GM21723 (cell line): ENCODE data around the gene RUFY2.
"Not testable (repeated sequence)": the region's sequence is repeated elsewhere in the genome, so short reads cannot be mapped to it uniquely, and the experiment has no call there.

Source experiments
- ATAC-seq: cut with Tn5 transposase; IDR thresholded peaks from one replicate; pipeline ENCODE4 v1.9.1; 2021; ENCODE audit warnings: mild to moderate bottlenecking, moderate library complexity; ENCODE audit not compliant: unreplicated experiment

Gene RUFY2

GRCh38 chr10:68327889-68328786 is 78.9 kb downstream of the RUFY2 start:
- ATAC-seq: no peak

GRCh38 chr10:68324396-68324795 is 82.7 kb downstream of the RUFY2 start:
- not testable (repeated sequence) for ATAC-seq

- no peak for ATAC-seq
These were observed 88.6 kb downstream of the RUFY2 start for GRCh38 chr10:68318331-68319059.

- no peak for ATAC-seq
These were observed 91.5 kb downstream of the RUFY2 start for GRCh38 chr10:68315582-68315981.

- not testable (repeated sequence) for ATAC-seq
These were observed 92.1 kb downstream of the RUFY2 start for GRCh38 chr10:68314930-68315329.

GRCh38 chr10:68310531-68310930 is 96.5 kb downstream of the RUFY2 start:
- ATAC-seq: no peak

- no peak for ATAC-seq
These were observed 101.2 kb downstream of the RUFY2 start for GRCh38 chr10:68305854-68306253.

GRCh38 chr10:68303849-68304412 is 103.1 kb downstream of the RUFY2 start:
- ATAC-seq: no peak

GRCh38 chr10:68302871-68303270 is 104.2 kb downstream of the RUFY2 start:
- no peak for ATAC-seq

- peak; percentile 19 for ATAC-seq
These were observed 104.6 kb downstream of the RUFY2 start for GRCh38 chr10:68302503-68302823.

- peak; percentile 80 for ATAC-seq
These were observed 105.1 kb downstream of the RUFY2 start for GRCh38 chr10:68301790-68302502.

- ATAC-seq: no peak
These were observed 105.8 kb downstream of the RUFY2 start for GRCh38 chr10:68301301-68301700.

GRCh38 chr10:68296843-68297663 is 110.0 kb downstream of the RUFY2 start:
- no peak for ATAC-seq
